HG03457 (cell line): ENCODE data around the gene RAP1GAP.

ENCODE experiments used
- ATAC-seq: cut with Tn5 transposase; IDR thresholded peaks from one replicate; pipeline ENCODE4 v1.9.1; 2021; ENCODE audit warnings: moderate number of reproducible peaks; ENCODE audit not compliant: unreplicated experiment

Gene RAP1GAP

DNA sequence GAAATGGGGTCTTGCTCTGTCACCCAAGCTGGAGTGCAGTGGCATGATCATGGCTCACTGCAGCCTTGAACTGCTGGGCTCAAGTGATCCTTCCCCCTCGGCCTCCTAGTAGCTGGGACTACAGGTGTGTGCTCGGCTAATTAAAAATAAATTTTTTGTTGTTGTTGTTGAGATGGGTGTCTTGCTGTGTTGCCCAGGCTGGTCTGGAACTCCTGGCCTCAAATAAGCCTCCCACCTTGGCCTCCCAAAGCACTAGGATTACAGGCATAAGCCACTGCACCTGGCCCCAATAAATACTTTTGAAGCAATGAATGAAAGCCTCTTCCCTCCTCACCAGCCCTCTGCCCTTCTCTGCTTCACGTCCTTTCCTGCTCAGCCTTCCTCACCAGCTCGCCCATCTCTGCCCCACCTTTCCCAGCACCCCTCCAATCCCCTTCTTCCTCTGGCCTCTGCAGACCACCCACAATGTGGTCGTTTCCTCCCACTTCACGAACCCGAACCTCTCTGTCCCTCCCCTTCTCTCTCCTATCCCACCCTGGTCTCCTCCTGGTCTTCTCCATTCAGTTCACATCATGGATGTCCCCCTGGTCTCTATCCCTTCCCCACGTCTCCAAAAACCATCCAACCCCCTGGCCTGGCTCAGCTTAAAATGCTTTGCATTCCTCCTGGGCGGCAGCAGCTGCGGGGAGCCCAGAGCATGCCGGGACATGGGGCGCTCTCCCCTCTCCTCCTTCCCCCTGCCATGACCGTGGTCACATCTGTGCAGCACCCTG, 38.4 kb downstream of the RAP1GAP start:
- no peak for ATAC-seq

DNA sequence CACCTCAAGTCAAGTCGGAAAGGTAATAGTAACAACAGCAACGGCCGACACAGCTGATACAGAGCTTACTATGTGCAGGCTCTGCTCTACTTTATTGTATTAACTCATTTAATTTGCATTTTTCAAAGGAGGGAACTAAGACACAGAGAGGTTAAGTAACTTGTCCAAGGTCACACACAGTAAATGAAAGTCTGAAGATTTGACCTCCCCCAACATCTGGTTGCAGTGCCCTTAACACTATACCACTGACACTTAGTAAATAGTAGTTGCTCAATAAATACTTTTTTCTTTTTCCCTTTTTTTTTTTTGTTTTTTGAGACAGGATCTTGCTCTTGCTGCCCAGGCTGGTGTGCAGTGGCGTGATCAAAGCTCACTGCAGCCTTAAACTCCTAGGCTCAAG, 39.2 kb downstream of the RAP1GAP start:
- ATAC-seq = no peak

DNA sequence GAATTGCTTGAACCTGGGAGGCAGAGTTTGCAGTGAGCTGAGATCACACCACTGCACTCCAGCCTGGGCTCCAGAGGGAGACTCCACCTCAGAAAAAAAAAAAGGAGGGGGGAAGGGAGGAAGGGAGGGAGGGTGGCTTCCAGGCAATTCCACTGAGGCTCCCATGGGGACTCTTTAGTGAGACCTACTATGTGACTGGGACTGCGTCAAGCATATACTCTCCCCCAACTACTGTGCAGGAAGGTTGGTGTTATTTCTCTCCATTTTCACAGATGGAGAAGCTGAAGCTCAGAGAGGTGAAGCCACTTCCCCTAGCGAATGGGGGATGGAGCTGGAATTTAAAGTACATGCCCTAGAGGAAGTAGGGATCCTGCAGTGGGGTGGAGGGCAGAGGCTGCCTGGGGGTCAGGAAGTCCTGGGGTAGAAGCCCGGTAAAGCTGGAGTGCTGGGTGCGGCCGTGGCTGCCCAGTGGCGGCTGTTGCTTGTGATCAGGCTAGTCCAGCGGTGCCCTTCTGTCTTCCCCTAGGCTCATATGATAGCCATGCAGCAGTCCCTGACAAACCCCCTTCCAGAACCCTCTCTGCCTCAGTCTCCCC, 40.3 kb downstream of the RAP1GAP start:
- no peak for ATAC-seq

DNA sequence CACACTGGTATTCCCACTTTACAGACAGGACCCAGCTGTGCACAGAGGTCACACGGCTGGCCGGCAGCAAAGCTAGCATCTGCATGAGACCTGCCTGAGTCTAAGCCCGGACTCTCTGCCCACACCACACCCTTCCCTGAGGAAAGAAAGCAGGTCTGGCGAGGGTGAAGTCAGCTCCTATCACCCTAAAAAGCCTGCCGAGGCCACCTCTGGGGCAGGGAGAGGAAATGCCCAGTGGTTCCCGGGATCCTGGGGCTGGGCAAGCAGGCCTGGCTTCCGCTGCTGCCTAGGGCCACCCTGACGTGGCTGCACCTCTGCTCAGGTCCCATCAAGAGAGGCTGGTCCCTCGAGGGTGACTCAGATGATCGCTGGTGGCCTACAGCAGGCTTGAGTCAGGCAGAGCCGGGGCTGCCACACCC, 42.2 kb downstream of the RAP1GAP start:
- no peak for ATAC-seq

DNA sequence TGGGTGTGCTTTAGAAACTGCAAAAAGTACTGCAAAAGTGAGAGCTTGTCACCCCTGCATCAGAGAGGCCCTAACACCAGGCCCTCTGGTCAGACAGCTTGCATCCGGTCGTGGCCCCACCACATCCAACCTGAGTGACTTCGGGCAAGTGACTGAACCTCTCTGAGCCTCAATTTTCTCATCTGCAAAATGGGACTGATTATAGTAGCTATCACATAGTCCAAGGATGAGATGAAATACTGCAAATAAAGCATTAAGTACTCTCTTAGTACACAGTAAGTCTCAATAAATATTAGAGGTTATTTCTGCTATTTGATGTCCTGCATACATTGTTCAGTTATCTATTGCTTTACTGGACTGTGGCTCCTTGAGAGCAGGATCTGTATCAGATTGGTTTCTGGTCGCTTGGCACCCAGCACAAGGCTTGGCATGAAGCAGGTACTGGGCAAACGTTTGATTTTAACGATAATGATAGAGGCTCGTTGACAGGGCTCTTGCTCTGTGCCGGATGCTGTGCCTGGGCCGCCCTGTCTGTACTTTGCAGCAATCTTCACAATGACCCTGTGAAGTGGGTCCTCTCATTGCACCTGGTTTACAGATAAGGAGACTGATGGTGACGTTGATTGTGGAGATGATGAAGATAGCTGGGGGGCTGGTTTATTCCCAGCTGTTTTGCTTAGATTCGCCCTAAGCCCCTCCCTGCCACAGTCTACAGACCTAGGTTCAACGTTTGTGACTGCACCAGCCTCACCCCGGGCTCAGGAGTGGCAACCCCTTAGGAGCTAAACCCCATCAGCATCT, 43.6 kb downstream of the RAP1GAP start:
- ATAC-seq = no peak

DNA sequence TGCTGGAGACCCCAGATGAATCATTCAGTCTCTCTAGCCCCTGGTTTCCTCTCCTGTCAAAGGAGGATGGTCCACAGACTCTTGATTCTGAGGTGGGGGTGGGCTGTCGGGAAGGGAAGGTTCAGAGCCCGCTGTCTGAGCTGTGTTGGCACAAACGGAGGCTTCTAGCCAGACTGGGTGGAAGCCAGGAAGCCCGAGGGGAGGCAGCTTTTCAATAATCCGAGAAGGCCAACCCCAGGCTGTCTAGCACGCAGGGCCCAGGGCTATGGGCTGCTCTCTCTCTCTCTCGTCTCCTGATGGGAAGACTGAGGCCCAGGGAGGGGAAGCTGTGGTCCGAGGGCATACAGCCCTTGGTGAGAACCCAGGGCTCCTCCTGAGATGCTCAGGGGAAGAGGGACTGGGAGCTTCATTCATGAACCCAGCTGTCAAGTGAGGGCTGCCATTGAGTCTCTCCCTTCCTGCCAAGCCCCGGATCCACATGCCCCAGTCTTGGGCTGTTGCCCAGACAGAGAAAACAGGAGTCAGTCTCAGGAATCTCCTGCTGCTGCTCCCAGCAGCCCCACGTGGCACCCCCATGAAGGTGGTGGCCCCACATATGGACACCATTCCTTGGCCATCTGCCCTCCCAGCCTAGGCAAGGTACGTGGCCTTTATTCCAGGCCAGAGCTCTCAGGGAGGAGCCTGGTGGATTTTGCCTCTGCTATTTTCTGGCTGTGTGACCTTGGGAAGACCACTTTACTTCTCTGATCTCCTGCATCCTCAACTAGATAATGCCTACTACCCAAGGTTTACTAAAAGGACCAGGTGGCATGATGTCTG, 44.4 kb downstream of the RAP1GAP start:
- no peak for ATAC-seq

DNA sequence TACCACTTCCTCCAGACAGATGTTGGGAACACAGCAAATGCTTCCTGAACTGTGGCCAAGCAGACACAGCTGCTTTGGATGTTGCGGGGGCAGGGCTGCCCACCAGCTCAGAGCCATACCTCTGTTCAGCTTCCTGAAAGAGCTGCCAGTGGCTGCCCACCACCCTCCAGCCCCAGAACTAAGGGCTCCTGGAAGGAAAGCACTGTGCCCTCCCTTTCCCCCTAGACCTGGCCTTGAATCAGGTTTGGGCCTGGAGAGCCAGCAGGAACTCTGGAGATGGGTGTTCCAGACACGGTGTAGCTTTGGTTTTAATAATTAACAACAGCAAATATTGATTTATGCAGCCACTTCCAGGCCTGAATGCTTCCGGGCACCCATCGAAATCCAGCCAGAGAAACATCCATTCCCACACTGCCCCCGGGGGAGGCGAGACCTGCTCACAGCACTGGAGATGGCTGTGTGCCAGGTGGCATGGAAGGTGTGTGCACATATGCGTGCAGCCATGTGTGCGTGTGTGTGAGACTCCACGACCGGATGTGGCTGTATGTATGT, 45.7 kb downstream of the RAP1GAP start:
- ATAC-seq = no peak

DNA sequence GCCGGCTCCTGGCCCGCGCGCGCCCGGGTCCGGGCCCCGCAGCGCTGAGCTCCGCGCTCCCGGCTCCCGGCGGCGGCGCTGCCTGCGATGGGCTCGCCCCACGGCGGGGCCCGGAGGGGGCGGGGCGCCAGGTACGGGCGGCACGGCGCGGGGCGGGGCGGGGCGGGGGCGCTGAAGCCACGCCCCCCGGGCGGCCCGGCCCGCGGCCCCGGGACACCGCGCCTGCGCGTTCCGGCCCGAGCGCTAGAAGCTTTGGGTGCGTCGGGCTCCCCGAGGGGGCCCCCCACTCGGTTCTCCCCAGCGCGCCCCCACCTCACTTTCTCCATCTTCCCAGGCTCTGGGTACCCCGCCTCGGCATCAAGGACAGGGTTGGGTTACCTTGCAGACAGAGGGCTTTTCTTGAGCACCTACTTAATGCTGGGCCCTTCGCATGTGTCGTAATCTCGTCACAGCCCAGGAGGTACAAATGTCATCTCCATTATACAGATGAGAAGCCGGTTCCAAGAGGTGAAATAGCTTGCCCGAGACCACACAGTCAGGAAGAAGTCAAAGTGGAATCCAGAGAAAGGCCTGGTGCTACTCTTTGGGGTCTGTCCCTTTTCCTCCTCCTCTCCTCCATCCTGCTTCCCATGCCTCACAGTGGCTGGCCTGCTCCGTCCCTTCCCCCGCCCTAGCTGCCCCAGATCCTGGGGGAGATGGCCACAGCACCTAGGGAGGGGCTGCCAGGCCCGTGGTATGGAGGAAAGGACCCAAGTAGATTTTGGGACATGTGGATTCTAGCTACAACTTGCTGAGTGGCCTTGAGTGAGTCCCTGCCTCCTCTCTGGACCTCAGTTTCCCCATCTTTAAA, 46.5 kb downstream of the RAP1GAP start:
- ATAC-seq = no peak

DNA sequence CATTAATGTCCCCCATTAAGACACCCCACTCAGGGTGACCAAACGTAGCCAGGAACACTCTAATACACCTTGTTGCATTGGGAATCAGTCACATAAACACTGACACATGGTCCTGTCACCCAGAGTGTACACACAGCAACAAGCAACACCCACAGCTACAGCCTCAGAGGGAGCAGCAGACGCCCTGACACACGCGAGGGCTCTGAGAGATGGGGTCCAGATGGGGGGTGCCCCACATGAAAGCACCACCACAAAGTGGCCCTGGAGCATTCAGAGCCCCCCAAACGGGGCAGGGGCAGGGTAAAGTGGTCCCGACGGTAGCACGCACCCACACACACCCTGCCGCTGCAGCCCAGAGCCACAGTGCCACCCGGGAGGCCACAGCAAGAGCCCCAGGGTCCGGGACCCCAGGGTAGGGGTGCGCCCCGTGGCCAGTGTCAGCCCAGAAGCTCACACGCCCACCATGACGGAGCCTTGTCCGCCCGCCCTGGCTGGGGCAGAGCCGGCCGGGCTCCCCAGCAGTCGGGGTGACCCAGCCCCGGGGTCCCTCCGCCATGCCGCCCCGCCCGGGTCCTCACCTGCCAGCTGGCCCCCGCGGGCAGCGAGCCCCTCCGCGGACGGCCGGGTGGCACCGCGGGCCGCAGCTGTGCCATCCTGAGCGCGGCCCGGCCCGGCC, 47.3 kb downstream of the RAP1GAP start:
- ATAC-seq = no peak

DNA sequence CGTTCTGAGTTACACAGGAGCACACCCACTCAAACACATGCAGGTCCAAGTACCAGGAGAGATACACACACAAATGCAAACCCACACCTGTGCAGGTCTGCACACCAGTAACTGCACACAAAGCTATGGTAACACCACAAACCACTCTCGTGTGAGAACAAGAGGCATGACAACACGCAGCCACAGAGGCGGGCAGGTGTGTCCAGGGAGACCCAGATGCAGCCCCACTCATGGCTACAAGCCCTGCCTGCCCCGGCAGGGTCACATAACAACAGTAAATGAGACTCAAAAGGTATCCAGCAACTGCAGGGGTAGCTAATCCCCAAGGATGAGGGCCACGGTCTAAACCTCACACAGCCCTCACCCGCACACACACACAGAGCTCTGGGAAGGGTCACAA, 48.1 kb downstream of the RAP1GAP start:
- no peak for ATAC-seq

DNA sequence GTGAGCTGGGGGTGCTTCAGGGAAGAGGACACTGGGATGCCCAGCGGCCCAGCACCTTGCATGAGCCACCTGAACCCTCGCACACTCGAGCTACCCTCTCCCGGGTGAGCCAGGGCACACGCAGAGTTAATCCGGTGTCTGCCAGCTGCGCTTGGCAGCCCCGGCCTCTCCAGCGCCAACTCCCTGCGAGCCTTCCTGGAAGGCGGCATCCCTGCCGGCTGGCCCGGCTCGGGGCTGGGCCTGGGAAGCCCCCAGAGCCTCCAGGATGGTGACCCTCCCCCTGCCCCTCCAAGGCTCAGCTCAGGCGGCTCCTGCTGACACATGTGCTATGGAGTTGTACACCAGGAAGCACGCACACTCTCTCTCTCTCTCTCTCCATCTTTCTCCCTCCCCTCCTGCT, 48.7 kb downstream of the RAP1GAP start:
- ATAC-seq = no peak

DNA sequence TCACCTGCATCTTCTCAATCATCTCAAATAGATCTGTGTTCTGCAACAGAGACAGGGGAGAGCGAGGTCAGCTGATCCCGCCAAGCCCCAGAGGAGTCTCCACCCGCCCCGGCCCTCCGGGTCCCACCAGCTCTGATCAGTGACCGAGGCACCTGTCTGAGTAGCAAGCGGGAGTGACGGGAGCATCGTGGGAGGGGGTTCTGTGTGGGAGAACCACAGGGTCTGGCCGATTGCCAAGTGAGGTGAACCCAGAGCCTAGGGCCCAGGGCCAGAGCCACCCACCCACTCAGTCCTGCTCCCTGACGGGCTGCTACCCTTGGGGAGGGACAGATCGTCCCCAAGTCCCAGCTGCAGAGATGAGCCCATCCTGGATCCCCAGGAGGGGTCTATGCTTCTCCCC, 49.1 kb downstream of the RAP1GAP start:
- ATAC-seq = no peak

DNA sequence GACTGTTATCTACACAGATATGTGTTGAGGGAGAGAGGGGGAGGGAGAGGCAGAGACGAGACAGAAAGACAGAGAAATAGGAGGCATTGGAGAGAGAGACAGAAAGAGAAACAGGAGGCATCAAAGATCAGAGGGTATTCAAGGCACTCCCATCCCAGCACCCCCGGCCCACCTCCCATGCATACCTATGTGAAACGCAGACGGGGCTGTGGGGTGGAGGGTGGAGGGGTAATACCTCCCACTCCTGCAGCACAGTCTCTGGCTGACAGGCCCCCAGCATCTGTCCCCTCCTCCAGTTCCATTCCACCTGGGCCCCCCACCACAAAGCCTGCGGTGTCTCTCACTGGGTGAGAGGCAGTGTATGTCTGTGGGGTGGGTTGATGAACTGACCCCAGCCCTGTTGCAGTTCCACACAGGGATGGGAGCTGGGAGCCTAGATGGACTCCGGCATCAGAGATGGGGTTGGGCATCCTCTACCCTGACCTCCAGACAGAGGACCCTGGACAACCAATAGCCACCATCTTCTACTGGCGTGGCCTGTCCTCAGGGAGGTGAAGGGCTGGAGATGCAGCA, 49.7 kb downstream of the RAP1GAP start:
- ATAC-seq = no peak

DNA sequence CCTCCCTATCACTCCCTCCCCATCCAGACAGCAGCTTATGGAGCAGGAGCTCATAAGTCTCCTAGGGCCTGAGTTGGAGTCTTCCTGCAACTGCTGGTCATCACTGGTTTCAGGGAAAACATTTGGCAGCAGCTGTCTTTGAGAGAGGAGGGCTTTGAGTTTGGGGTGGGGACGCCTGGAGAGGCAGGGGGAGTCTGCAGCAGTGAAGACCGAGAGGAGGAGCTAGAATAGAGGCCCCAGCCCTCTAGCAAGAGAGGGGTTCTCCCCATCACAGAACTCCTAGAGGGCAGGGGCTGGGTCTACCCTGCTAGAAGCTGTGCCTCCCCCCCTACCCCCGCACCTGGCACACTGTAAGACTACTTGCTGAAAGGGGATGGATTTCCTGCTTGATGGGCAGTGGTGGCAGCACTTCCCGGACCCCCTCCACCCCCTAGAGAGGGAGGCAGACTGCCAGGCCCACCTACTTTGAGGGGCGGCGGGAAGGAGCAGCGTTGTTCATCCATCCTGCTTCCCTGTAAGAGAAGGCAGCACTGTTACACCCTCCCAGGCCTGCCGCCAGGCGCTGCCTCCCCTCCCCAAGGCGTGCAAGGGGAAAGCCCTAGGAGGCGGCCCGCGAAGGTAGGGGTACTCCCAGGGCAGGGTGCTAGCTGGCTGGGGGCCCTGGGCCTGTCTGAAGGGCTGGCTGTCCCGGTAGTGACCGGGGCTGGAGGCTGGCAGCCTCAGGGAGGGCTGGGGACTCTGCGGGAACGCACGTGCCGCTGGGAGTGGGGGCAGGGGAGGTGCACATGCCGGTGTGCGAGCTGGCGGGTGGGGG, 50.4 kb downstream of the RAP1GAP start:
- ATAC-seq = no peak

DNA sequence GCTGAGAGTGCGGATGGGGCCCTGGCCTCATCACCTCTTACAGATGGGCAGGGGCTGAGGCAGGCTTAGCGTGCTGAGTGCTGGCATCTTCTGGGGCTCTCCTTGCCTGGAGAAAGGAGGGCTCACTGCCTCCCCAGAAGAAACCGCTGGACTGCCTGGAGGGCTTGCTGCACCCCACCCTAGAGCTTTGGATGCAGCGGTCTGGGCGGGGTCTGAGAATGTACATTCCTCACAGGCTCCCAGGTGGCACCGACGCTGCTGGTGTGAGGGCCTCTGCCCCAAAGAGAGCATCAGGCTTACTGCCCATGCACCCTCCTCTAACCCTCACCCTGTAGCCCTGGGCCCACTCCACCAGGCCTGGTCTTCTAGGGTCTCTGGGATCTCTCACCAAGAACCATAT, 51.1 kb downstream of the RAP1GAP start:
- ATAC-seq = no peak

DNA sequence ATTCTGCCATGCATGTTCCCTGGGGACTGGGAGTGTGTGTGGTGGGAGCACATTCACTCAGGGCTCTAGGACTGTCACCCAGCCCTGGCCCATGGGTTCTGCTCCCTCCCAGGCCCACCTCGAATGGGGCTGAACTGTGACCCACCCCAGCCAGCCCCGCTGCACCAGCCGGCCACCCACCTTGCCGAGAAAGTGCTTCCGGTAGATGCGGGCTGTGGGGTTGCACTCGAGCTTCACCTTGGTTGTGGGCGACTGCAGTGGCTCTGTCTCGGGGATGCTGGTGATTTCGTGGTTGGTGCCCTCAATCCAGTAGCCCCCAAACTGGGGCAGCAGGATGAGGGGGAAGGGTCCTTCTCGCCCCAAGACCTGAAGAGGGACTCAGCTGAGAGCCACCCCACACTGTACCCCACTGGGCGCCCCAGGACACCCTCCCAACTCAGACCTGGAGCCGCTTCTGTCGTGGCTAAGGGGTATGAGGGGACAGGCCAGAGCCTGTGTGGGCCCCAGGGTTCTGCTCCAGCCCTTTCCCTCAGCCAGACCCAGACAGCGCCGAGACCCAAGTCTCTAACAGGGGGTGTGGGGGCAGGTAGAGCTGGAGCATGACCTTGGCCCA, 51.9 kb downstream of the RAP1GAP start:
- no peak for ATAC-seq

DNA sequence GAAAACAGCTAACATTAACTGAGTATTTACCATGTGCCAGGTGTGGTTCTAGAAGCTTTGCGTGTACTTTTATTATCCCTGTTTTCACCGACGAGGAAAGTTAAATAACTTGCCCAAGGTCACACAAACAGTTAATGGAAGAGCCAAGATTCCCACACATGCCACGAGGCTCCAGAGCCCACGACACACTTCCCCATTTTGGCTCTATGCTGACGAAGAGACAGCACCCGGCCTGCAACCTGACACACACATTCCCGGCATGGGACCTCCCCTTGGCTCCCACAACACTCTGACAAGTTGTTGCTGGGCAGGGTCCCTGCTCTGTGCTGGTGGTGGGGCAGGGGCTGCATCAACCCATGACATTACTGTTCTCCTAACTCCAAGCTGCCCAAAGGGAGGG, 52.8 kb downstream of the RAP1GAP start:
- ATAC-seq = no peak
